Heart left ventricle (tissue), 13 donors: ENCODE data around the gene SORCS2.

Experiments
- CTCF ChIP-seq, 12 donors: fragments of 200-600 bp; sonication (generic) in 4 of 12; IDR thresholded peaks; one replicate each; pipeline versions ENCODE4 v1.5.0 to v1.8.0; 2018 to 2022; ENCODE audit warnings: antibody characterized with exemption in 12 of 12, mild to moderate bottlenecking in 5 of 12
- POLR2A ChIP-seq, 2 donors: fragments of 450-650 bp; IDR thresholded peaks; one replicate each; pipeline ENCODE4 v1.6.1; 2017; ENCODE audit warnings: antibody characterized with exemption in 2 of 2, mild to moderate bottlenecking in 2 of 2, moderate library complexity in 2 of 2
- donor health status: ischemic (EF 13 %, LVEDD 7.1; RV severe dilation, severe dysfunction).
- donor health status: DM: no; HTN: yes; CAD: no.
- donor health status: DM: no; HTN: no; CAD: no.
- donor health status: ischemic (EF 25% LVEDD 6.9; RV normal size, moderate dysfunction).
- donor health status: ischemic (EF 25% LVEDD 5.7; RV mildly dilated, moderate dysfunction).
- donor health status: ischemic (EF 35%, LVEDD 5.7; RV mildly dilated, moderate dysfunction).
- donor health status: nonischemic (EF 11% LVEDD 7.7; RV severe dilation, severe dysfunction).
- donor health status: DM: yes; HTN: yes; CAD: no.
- donor health status: PGD.
- donor health status: ischemic (EF 29% LVEDD 5.4; RV normal size, mild dysfunction).
- donor health status: nonischemic (EF 23%, LVEDD 6.1; RV moderate dilation, normal function).

GRCh38 chr4:7650606-7651385 lies 458.5 kb downstream of the SORCS2 start:
- TF ChIP-seq CTCF (IDR thresholded peaks at IDR 0.05) (no peak), POLR2A (IDR thresholded peaks at IDR 0.05) (no peak)
